ENCODE measurements around the gene STARD13.

DNA sequence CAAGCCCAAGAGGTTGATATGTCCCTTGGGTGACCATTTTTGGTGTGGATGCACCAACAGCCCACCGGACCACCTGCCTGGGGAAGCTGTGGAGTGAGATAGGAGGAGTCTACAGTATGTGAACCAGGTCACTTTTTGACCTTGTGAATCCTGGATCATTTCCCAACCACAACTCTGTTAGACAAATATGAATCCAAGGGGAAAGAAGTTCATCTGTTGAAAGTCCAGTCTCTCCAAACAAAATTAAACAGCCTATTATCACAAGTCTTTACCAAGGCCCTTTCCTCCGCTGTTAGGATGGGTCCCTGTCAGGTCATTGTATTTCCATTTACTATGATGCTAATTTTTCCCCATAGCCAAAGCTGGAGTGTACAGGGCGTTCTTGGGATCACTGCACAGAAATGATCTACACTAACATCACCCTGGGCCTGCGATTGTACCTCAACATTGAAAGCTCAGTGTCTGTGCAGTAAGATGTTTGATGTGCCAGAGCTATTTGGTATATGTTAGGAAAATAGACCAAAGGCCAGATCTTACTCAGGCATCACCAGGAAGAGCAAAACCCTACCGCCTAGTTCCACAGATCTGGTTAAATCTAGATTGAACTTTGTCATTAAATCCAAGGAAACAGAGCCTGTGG lies 117.1 kb downstream of the STARD13 start:
- TF ChIP-seq, protein P1, sequence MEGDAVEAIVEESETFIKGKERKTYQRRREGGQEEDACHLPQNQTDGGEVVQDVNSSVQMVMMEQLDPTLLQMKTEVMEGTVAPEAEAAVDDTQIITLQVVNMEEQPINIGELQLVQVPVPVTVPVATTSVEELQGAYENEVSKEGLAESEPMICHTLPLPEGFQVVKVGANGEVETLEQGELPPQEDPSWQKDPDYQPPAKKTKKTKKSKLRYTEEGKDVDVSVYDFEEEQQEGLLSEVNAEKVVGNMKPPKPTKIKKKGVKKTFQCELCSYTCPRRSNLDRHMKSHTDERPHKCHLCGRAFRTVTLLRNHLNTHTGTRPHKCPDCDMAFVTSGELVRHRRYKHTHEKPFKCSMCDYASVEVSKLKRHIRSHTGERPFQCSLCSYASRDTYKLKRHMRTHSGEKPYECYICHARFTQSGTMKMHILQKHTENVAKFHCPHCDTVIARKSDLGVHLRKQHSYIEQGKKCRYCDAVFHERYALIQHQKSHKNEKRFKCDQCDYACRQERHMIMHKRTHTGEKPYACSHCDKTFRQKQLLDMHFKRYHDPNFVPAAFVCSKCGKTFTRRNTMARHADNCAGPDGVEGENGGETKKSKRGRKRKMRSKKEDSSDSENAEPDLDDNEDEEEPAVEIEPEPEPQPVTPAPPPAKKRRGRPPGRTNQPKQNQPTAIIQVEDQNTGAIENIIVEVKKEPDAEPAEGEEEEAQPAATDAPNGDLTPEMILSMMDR (conservative IDR thresholded peaks at IDR 0.05; ENCODE audit: low read length) = no peak
- no peak for TF ChIP-seq EZH2phosphoT487 (IDR thresholded peaks at IDR 0.05; ENCODE audit: borderline replicate concordance, low read depth, low read length)

Data from OCI-LY7 (cell line).